Ectodermal cell (in vitro differentiated cells): ENCODE measurements around the gene CHMP3.

Experiments
- H3K27ac ChIP-seq: 2 replicates; pipeline ENCODE4 v1.7.0; 2013; ENCODE audit warnings: mild to moderate bottlenecking, low read depth, low read length; ENCODE audit not compliant: insufficient read depth, poor library complexity, severe bottlenecking
- H3K27me3 ChIP-seq: 2 replicates; pipeline ENCODE4 v1.7.0; 2013; ENCODE audit warnings: mild to moderate bottlenecking, low read length; ENCODE audit not compliant: insufficient read depth, control insufficient read depth, poor library complexity, severe bottlenecking
- H3K36me3 ChIP-seq: one replicate; pipeline ENCODE4 v1.7.0; 2013; ENCODE audit warnings: low read length; ENCODE audit not compliant: control insufficient read depth, insufficient read depth
- H3K4me1 ChIP-seq: one replicate; pipeline ENCODE4 v1.7.0; 2013; ENCODE audit warnings: low read length; ENCODE audit not compliant: control insufficient read depth, insufficient read depth
- H3K4me3 ChIP-seq: 2 replicates; pipeline ENCODE4 v1.7.0; 2013; ENCODE audit warnings: low read depth, low read length, control low read depth; ENCODE audit not compliant: insufficient read depth
- H3K9me3 ChIP-seq: 2 replicates; pipeline ENCODE4 v1.7.0; 2013; ENCODE audit warnings: mild to moderate bottlenecking, low read length, moderate library complexity; ENCODE audit not compliant: control insufficient read depth
- WGBS, 2 experiments: methylation state at CpG; one replicate each; pipeline ENCODE4 v1.1.7; 2013; ENCODE audit warnings: missing lambda C conversion rate in 2 of 2; 5-methylcytosine and 5-hydroxymethylcytosine counted together

CHMP3 gene

GRCh38 chr2:86476092-86476491 is 87.2 kb downstream of the CHMP3 start:
- no peaks in the 10 kb centered on the region for H3K27me3 ChIP-seq
- no peaks in the 10 kb centered on the region for H3K9me3 ChIP-seq
- H3K4me1 ChIP-seq, result no peaks in the 10 kb centered on the region
- no peak overlapping the region for H3K4me3 ChIP-seq
- peaks cover 44% of the 10 kb centered on the region for H3K36me3 ChIP-seq
- H3K27ac ChIP-seq, result no peak overlapping the region

GRCh38 chr2:86471637-86472036 is 91.6 kb downstream of the CHMP3 start:
- H3K27ac ChIP-seq, result no peak overlapping the region
- H3K4me1 ChIP-seq, result no peaks in the 10 kb centered on the region
- 94 to 95% methylated on average over 5 of the region's 6 CpGs for WGBS, 2 experiments
- H3K4me3 ChIP-seq, result no peak overlapping the region
- no peaks in the 10 kb centered on the region for H3K9me3 ChIP-seq
- H3K27me3 ChIP-seq, result no peaks in the 10 kb centered on the region
- H3K36me3 ChIP-seq, result peaks cover 44% of the 10 kb centered on the region

DNA sequence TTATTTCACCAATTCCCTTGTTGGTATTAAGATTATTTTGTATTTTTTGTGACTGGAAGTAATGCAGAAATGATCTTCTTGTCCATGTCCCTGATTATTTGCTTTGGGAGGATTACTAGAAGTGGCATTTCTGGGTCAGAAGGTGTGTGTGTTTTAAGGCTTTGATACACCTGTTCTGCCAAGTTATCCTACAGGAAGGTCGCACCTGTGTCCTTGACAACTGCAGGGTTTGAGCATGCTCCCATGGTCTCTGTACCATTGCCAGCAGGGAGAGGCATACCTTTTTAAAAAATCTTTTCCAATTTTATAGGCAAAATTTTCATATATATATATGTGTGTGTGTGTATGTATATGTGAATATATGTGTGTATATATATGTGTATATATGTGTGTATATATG is 92.4 kb downstream of the CHMP3 start:
- Histone ChIP-seq H3K27ac (no peak overlapping the region), H3K9me3 (no peaks in the 10 kb centered on the region), H3K27me3 (no peaks in the 10 kb centered on the region), H3K4me1 (no peaks in the 10 kb centered on the region), H3K36me3 (peaks cover 48% of the 10 kb centered on the region), H3K4me3 (no peak overlapping the region)
- 96 to 100% methylated on average over 1 of the region's 1 CpG for WGBS, 2 experiments

DNA sequence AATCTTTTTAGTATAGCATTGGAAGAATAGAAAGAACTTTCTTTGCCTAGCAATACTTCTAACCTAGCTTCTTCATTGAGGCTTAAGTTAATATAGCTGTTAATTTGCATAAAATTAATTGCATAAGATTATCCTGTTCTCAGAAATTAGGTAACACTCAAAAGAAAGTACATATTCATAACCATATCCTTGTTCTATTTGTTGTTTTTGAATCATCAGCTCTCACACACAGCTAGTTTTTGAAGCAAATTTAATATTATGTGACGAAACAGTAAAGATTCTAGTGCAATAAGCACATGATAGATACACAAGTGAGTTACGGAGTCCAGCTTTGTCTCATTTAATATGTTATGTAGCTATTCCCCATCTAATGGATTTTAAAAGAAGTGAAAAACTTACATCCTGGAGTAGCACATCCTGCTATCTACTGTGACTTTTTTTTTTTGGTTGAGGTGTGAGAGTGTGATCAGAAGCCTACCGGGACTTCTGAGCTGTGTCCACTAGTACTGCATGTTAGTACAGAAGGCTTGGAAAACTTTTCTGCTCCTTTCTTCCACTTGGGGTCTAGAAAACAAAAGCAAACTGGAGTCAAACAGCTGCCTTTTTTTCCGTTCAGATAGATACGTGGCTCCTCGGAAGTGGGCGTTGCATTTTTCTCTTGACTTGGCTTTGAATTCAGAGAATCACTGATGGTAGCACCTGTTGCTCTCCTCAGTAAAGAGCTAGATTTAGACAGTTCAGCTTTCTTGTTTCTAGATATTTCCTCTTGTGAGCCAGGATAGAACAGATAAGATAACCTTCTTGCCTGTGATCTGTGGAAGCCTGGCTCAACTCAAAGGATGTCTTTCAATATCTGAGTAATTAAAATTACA is 94.8 kb downstream of the CHMP3 start:
- Histone ChIP-seq H3K27ac (no peak overlapping the region), H3K9me3 (no peaks in the 10 kb centered on the region), H3K4me3 (no peak overlapping the region), H3K4me1 (no peaks in the 10 kb centered on the region), H3K27me3 (no peaks in the 10 kb centered on the region), H3K36me3 (peaks cover 46% of the 10 kb centered on the region)
- 92 to 94% methylated on average over 5 to 7 of the region's 7 CpGs for WGBS, 2 experiments

- Histone ChIP-seq H3K9me3 (no peaks in the 10 kb centered on the region), H3K4me1 (no peaks in the 10 kb centered on the region), H3K36me3 (peaks cover 35% of the 10 kb centered on the region), H3K27ac (no peak overlapping the region), H3K27me3 (no peaks in the 10 kb centered on the region), H3K4me3 (no peak overlapping the region)
- WGBS, 2 experiments, result 100% methylated on average over 1 of the region's 1 CpG
Measured at GRCh38 chr2:86466306-86466705, 96.9 kb downstream of the CHMP3 start.

DNA sequence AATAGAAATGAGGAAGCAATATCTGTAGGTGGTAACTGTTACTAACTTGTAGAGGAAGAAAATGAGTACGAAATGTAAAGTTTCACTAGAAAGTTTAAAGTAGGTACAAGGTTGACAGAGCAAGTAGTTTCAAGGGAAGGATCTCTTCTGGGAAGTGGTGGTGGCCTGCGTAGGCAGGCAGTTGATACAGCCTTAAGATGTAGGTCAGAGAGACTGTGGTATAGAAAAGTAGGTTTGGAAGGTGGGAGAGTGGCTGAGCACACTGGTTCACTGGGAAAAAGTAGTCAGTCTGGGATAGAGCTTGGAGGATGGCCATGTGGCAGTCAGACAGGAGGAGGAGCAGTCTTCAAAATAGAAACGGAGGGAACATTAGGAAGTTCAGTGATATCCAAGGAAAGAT is 98.6 kb downstream of the CHMP3 start:
- Histone ChIP-seq H3K36me3 (peaks cover 35% of the 10 kb centered on the region), H3K4me1 (no peaks in the 10 kb centered on the region), H3K27me3 (no peaks in the 10 kb centered on the region), H3K27ac (no peak overlapping the region), H3K4me3 (no peak overlapping the region), H3K9me3 (no peaks in the 10 kb centered on the region)
- 77 to 80% methylated on average over 3 of the region's 3 CpGs for WGBS, 2 experiments

DNA sequence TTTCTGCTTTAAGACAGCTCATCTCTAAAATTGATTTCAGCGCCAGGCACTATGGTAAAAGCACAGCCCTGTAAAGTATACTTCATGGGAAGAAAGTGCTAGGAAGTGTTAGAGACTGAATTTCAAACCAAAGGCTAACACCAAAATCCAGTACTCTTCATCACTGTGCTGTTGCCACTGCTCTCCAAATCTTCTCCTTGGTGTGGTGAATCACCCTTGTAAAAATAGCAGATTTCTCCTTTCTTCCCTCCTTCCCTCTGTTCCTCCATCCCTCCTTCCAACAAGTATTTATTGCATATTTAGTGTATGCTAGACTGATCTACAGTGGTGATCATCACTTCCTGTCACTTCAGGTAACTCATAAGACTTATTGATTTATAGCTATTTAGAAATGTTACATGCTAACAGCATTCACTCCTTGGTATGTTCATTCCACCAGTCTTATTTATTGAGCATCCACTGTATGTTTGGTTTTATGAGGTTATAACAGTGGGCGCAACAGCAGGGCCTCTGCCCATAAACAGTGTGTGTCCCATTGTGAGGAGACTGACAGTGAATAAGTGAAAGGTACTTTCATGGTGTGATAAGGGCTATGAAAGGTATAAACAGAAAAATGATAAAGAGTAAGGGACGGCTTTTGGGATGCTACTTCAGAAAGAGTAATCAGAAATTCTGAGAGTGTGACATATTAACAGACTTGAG is 102.0 kb downstream of the CHMP3 start:
- H3K4me3 ChIP-seq, result no peak overlapping the region
- H3K27me3 ChIP-seq, result no peaks in the 10 kb centered on the region
- H3K36me3 ChIP-seq, result peaks cover 33% of the 10 kb centered on the region
- no peaks in the 10 kb centered on the region for H3K9me3 ChIP-seq
- no peak overlapping the region for H3K27ac ChIP-seq
- H3K4me1 ChIP-seq, result no peaks in the 10 kb centered on the region
- 90 to 94% methylated on average over 3 of the region's 3 CpGs for WGBS, 2 experiments

DNA sequence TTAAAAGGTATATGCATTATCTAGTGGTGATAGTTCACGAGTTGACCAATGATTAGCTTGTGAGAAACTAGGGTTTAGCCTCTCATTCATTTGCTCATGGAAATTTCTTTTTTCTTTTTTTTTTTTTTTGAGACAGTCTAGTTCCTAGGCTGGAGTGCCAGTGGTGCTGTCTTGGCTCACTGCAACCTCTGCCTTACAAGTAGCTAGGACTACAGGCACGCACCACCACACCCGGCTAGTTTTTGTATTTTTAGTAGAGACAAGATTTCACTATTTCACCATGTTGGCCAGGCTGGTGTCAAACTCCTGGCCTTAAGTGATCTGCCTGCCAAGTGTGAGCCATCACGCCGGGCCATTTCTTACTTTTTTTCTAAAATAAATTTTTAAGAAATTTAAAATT is 108.1 kb downstream of the CHMP3 start:
- 95 to 97% methylated on average over 3 of the region's 5 CpGs for WGBS, 2 experiments
- Histone ChIP-seq H3K36me3 (peaks cover 53% of the 10 kb centered on the region), H3K27ac (no peak overlapping the region), H3K9me3 (no peaks in the 10 kb centered on the region), H3K4me1 (no peaks in the 10 kb centered on the region), H3K4me3 (no peak overlapping the region), H3K27me3 (no peaks in the 10 kb centered on the region)

GRCh38 chr2:86454238-86454637 is 109.0 kb downstream of the CHMP3 start:
- H3K27ac ChIP-seq, result no peak overlapping the region
- H3K9me3 ChIP-seq, result no peaks in the 10 kb centered on the region
- no peak overlapping the region for H3K4me3 ChIP-seq
- peaks cover 46% of the 10 kb centered on the region for H3K36me3 ChIP-seq
- H3K27me3 ChIP-seq, result no peaks in the 10 kb centered on the region
- no peaks in the 10 kb centered on the region for H3K4me1 ChIP-seq

DNA sequence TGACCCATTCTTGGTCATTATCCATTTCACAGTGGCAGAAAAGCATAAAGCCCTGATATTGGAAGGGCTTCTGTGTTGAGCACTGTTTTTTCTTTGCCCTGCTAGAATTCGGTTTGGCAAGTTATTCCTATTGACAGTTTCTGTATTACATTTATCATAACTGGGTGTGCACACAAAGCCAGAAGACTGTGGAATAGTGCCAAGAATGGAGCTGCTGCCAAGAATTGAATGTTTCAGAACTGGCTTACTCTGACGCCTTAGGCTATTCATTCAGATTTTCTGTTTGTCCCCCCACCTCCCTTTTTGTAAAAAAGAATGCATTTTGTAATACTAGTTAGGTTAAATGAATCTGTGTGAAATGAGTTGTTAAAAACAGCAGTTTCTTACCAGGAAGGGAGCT is 109.4 kb downstream of the CHMP3 start:
- 95 to 96% methylated on average over 2 of the region's 2 CpGs for WGBS, 2 experiments
- Histone ChIP-seq H3K27me3 (no peaks in the 10 kb centered on the region), H3K27ac (no peak overlapping the region), H3K9me3 (no peaks in the 10 kb centered on the region), H3K4me3 (no peak overlapping the region), H3K36me3 (peaks cover 46% of the 10 kb centered on the region), H3K4me1 (no peaks in the 10 kb centered on the region)
